SW 1271 (cell line): ENCODE results near the gene RGS8.

Source experiments
- DNase-seq, 2 experiments: peaks; one replicate each; lab custom pipeline; 2025; lab: John Stamatoyannopoulos, UW

RGS8 gene

GRCh38 chr1:182639330-182639729 is 45.1 kb downstream of the RGS8 start:
- no peak for DNase-seq

GRCh38 chr1:182637769-182638168 is 46.6 kb downstream of the RGS8 start:
- DNase-seq, result no peak

GRCh38 chr1:182635871-182636270 is 48.5 kb downstream of the RGS8 start:
- DNase-seq, result no peak
